Thyroid gland (tissue), 4 donors: ENCODE results near the gene LRRC51. TPM values are rescaled to one million over a fixed set of nuclear protein-coding genes. Genes with fewer than 3 reads are reported as not detected.
A peak's percentile ranks its signal among the peaks of the same experiment; 100 is the strongest.

Experiments
- DNase-seq, 2 donors: peaks; one replicate each; pipeline ENCODE4 v3.0.0-alpha.2; 2019
- H3K27ac ChIP-seq, 3 donors: fragments of 200-600 bp; sonication (generic); 1 replicate in 2 of 3; 2 replicates in 1 of 3; pipeline ENCODE4 v1.5.1; 2016 to 2019; ENCODE audit warnings: mild to moderate bottlenecking in 1 of 3, moderate library complexity in 1 of 3
- H3K27me3 ChIP-seq: fragments of 200-600 bp; sonication (generic); one replicate; pipeline ENCODE4 v1.5.1; 2019
- H3K36me3 ChIP-seq, 2 donors: fragments of 200-600 bp; sonication (generic); one replicate each; pipeline ENCODE4 v1.5.1; 2016 to 2019
- H3K4me1 ChIP-seq, 2 donors: fragments of 200-600 bp; sonication (generic); one replicate each; pipeline ENCODE4 v1.5.1; 2017 to 2019
- H3K4me3 ChIP-seq, 3 donors: fragments of 200-600 bp; sonication (generic); replicated peaks in 1 of 3; 1 replicate in 2 of 3; 2 replicates in 1 of 3; pipeline ENCODE4 v1.5.1; 2016; ENCODE audit warnings: mild to moderate bottlenecking in 1 of 3
- H3K9me3 ChIP-seq: fragments of 200-600 bp; sonication (generic); one replicate; pipeline ENCODE4 v1.5.1; 2017
- POLR2A ChIP-seq, 2 donors: fragments of 450-650 bp; IDR thresholded peaks; one replicate each; pipeline ENCODE4 v1.6.1; 2017; ENCODE audit warnings: antibody characterized with exemption in 2 of 2, mild to moderate bottlenecking in 2 of 2, moderate library complexity in 1 of 2
- WGBS, 2 donors: methylation state at CpG; one replicate each; pipeline ENCODE4 v1.1.5; 2017; 5-methylcytosine and 5-hydroxymethylcytosine counted together
- intact Hi-C: fragments of 100-400 bp; cut with DNase I; formaldehyde crosslinking; loops from one replicate; pipeline ENCODE4 v1.15.1; 2023
- total RNA-seq, 4 donors: library from RNA; depleted of rRNA; stranded (reverse); fragments of >200 nt; gene quantifications; one replicate each; pipeline ENCODE4 v1.2.3, GENCODE V29; 2016
- TF ChIP-seq, protein P1 (sequence below), 6 experiments: fragments of 200-600 bp in 3 of 6; fragments of 450-650 bp in 3 of 6; sonication (generic) in 3 of 6; IDR thresholded peaks; one replicate each; pipeline ENCODE4 v1.5.1; 2016 to 2019; ENCODE audit warnings: antibody characterized with exemption in 6 of 6, mild to moderate bottlenecking in 2 of 6, inconsistent platforms in 1 of 6, moderate library complexity in 1 of 6

LRRC51 gene
- total RNA-seq, 4 donors from 2014 or later = 13.0 to 24.5 (median 14.1) TPM

DNA sequence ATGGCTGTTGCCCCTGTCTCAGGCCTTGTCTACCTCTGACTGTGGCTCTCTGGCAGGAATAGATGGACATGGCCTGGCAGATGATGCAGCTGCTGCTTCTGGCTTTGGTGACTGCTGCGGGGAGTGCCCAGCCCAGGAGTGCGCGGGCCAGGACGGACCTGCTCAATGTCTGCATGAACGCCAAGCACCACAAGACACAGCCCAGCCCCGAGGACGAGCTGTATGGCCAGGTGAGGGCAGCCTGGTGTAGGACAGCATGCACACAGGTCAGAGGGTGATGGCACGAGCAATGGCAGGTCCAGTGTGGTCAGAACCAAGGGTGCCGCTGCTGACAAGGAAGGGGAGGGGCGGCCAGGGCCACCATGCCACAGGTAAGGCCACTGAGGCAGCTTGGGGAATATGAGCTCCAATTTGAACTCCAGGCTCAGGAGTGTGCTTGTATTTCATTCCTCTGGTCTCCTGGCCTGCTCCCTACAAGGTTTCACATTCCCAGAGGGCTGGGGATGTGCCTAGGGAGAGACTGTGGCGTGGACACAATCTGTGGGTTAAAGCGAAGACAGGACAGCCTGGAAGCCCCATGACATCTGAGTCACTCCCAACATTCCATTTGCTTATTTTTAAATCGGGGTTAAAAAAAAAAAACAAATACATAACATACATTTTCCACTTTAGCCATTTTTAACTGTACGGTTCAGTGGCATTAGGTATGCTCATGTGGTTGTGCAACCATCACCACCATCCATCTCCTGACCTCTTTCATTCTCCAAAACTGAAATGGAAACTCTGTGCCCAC, 55.4 kb downstream of the LRRC51 start:
- no peak for DNase-seq
- H3K4me1 ChIP-seq = no peaks in the 10 kb centered on the region
- H3K9me3 ChIP-seq = no peaks in the 10 kb centered on the region
- 85 to 93% methylated on average over 8 to 14 of the region's 14 CpGs for WGBS, 2 donors
- no peaks in the 10 kb centered on the region for H3K27me3 ChIP-seq
- no peak overlapping the region for H3K4me3 ChIP-seq
- H3K27ac ChIP-seq = no peak overlapping the region
- intact Hi-C loops = no loop called here
- TF ChIP-seq, protein P1, sequence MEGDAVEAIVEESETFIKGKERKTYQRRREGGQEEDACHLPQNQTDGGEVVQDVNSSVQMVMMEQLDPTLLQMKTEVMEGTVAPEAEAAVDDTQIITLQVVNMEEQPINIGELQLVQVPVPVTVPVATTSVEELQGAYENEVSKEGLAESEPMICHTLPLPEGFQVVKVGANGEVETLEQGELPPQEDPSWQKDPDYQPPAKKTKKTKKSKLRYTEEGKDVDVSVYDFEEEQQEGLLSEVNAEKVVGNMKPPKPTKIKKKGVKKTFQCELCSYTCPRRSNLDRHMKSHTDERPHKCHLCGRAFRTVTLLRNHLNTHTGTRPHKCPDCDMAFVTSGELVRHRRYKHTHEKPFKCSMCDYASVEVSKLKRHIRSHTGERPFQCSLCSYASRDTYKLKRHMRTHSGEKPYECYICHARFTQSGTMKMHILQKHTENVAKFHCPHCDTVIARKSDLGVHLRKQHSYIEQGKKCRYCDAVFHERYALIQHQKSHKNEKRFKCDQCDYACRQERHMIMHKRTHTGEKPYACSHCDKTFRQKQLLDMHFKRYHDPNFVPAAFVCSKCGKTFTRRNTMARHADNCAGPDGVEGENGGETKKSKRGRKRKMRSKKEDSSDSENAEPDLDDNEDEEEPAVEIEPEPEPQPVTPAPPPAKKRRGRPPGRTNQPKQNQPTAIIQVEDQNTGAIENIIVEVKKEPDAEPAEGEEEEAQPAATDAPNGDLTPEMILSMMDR (IDR thresholded peaks at IDR 0.05) = no peak
- no peak for TF ChIP-seq POLR2A (IDR thresholded peaks at IDR 0.05)
- H3K36me3 ChIP-seq = no peaks in the 10 kb centered on the region

DNA sequence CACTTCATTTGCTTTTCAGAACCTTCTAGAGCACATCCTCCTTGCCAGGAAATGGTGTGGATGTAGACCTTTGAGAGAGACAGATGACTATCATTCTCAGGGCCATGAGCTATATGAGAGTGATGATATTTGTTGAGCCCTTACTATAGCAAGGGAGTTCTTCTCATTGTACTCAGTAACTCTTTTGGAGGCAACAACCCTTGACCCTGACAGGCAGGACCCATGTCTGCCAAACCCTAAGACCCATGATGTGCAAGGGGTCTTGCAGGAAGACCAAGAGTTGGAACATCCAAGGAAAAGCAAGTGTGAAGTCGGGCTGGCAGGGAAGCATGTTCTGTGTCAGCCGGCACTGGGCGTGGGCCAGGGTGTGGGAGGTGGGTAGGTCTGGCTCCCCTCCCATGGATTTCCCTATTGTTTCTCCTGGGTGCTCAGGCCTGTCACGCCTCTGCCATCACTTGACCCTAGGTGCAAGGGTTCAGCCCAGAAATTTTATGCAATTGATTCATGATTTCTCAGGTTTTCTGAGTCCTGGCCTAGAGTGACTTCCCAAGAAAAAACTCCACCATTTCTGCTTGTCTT, 56.1 kb downstream of the LRRC51 start:
- no peaks in the 10 kb centered on the region for H3K36me3 ChIP-seq
- intact Hi-C loops = no loop called here
- no peak overlapping the region for H3K27ac ChIP-seq
- no peak for TF ChIP-seq POLR2A (IDR thresholded peaks at IDR 0.05)
- TF ChIP-seq, protein P1 (IDR thresholded peaks at IDR 0.05) = no peak
- no peaks in the 10 kb centered on the region for H3K4me1 ChIP-seq
- peak in 1 of 2 donors; percentile 25 for DNase-seq
- H3K27me3 ChIP-seq = no peaks in the 10 kb centered on the region
- no peak overlapping the region for H3K4me3 ChIP-seq
- WGBS, 2 donors = 83 to 87% methylated on average over 4 of the region's 4 CpGs
- H3K9me3 ChIP-seq = no peaks in the 10 kb centered on the region

DNA sequence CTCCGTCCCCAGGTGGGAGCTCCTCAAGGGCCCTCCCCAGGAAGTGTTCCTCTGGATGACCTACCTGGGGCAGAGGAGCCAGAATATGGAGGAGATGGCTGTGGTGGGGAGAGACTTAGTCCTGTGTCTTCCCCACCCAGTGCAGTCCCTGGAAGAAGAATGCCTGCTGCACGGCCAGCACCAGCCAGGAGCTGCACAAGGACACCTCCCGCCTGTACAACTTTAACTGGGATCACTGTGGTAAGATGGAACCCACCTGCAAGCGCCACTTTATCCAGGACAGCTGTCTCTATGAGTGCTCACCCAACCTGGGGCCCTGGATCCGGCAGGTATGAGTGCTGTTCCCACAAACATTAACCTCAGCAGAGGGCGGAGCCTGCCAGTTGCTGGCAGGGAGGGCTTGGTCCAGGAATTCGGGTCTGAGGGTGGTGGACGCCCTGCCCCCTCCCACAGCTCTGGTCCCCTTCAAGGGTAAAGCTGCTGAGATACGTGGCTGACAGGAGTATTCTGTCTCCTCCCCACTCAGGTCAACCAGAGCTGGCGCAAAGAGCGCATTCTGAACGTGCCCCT, 58.3 kb downstream of the LRRC51 start:
- Histone ChIP-seq H3K4me1 (no peaks in the 10 kb centered on the region), H3K27me3 (no peaks in the 10 kb centered on the region), H3K9me3 (no peaks in the 10 kb centered on the region), H3K4me3 (no peak overlapping the region), H3K36me3 (no peaks in the 10 kb centered on the region), H3K27ac (no peak overlapping the region)
- TF ChIP-seq, protein P1 (IDR thresholded peaks at IDR 0.05) = no peak
- TF ChIP-seq POLR2A (IDR thresholded peaks at IDR 0.05) = no peak
- WGBS, 2 donors = 79 to 91% methylated on average over 10 to 12 of the region's 12 CpGs
- intact Hi-C loops = no loop called here
- no peak for DNase-seq

DNA sequence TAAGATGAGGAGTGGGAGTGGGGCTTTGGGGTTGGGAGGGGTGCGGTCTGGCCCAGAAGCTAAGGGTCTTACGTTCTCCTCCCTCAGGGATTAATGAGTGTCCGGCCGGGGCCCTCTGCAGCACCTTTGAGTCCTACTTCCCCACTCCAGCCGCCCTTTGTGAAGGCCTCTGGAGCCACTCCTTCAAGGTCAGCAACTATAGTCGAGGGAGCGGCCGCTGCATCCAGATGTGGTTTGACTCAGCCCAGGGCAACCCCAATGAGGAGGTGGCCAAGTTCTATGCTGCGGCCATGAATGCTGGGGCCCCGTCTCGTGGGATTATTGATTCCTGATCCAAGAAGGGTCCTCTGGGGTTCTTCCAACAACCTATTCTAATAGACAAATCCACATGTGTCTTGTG, 58.9 kb downstream of the LRRC51 start:
- Histone ChIP-seq H3K4me1 (no peaks in the 10 kb centered on the region), H3K4me3 (no peak overlapping the region), H3K27ac (no peak overlapping the region), H3K27me3 (no peaks in the 10 kb centered on the region), H3K36me3 (no peaks in the 10 kb centered on the region), H3K9me3 (no peaks in the 10 kb centered on the region)
- intact Hi-C loops = no loop called here
- WGBS, 2 donors = 93 to 96% methylated on average over 11 of the region's 11 CpGs
- no peak for DNase-seq
- no peak for TF ChIP-seq POLR2A (IDR thresholded peaks at IDR 0.05)
- TF ChIP-seq, protein P1 (IDR thresholded peaks at IDR 0.05) = no peak

DNA sequence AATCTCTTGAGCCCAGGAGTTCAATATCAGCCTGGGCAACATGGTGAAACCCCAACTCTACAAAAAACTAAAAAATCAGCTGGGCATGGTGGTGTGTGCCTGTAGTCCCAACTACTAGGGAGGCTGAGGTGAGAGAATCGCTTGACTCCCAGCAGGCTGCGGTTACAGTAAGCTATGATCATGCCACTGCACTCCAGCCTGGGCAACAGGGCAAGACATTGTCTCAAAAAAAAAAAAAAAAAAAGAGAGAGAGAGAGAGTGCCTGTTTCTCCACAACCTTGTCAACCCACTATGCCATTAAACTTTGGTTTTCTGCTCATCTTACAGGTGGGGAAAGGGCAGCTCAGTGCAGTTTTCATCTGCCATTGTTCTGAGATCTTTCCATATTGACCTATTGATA, 60.0 kb downstream of the LRRC51 start:
- WGBS, 2 donors = 96 to 97% methylated on average over 2 of the region's 2 CpGs
- no peak for TF ChIP-seq POLR2A (IDR thresholded peaks at IDR 0.05)
- TF ChIP-seq, protein P1 (IDR thresholded peaks at IDR 0.05) = no peak
- no peaks in the 10 kb centered on the region for H3K36me3 ChIP-seq
- intact Hi-C loops = no loop called here
- no peaks in the 10 kb centered on the region for H3K4me1 ChIP-seq
- no peaks in the 10 kb centered on the region for H3K9me3 ChIP-seq
- DNase-seq = no peak
- H3K4me3 ChIP-seq = no peak overlapping the region
- H3K27ac ChIP-seq = no peak overlapping the region
- no peaks in the 10 kb centered on the region for H3K27me3 ChIP-seq
